ENCODE measurements around the gene CLPSL2. TPM values are rescaled to one million over a fixed set of nuclear protein-coding genes. Genes with fewer than 3 reads are reported as not detected.

Gene CLPSL2
- polyA plus RNA-seq, 1 experiment, result not detected

GRCh38 chr6:35784200-35784599, 7.8 kb downstream of the CLPSL2 start:
- TF ChIP-seq, protein P1, sequence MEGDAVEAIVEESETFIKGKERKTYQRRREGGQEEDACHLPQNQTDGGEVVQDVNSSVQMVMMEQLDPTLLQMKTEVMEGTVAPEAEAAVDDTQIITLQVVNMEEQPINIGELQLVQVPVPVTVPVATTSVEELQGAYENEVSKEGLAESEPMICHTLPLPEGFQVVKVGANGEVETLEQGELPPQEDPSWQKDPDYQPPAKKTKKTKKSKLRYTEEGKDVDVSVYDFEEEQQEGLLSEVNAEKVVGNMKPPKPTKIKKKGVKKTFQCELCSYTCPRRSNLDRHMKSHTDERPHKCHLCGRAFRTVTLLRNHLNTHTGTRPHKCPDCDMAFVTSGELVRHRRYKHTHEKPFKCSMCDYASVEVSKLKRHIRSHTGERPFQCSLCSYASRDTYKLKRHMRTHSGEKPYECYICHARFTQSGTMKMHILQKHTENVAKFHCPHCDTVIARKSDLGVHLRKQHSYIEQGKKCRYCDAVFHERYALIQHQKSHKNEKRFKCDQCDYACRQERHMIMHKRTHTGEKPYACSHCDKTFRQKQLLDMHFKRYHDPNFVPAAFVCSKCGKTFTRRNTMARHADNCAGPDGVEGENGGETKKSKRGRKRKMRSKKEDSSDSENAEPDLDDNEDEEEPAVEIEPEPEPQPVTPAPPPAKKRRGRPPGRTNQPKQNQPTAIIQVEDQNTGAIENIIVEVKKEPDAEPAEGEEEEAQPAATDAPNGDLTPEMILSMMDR (IDR thresholded peaks at IDR 0.05; ENCODE audit: low read depth, low read length), result no peak

GRCh38 chr6:35786272-35786671, 9.9 kb downstream of the CLPSL2 start:
- no peak for DNase-seq (ENCODE audit: low read depth, low spot score)
- TF ChIP-seq, protein P1 (IDR thresholded peaks at IDR 0.05; ENCODE audit: low read depth, low read length), result no peak
- H3K27me3 ChIP-seq (ENCODE audit: control insufficient read depth, insufficient read depth, low read length), result peaks cover 54% of the 10 kb centered on the region
- no peak overlapping the region for H3K27ac ChIP-seq (ENCODE audit: low read depth, low read length)
- CTCF ChIA-PET, result no interaction called here
- no peak overlapping the region for H3K4me3 ChIP-seq (ENCODE audit: low read depth, low read length)
- peaks cover 11% of the 10 kb centered on the region; the same call in 1 of the 2 replicates for H3K9me3 ChIP-seq (ENCODE audit: control insufficient read depth, insufficient read depth, low read length)
- POLR2A ChIA-PET, result interaction anchor here (2.5 kb wide), 1 partner anchor 11 kb away, joined by 20 read pairs; the partner anchor contains the start of gene CLPS

More at GRCh38 chr6:35784200-35784599, 7.8 kb downstream of the CLPSL2 start:
- ChIA-PET CTCF (no interaction called here), POLR2A (interaction anchor here (0.7 kb wide), 1 partner anchor 376 kb away, joined by 10 read pairs; no protein-coding TSS in a partner anchor)
- Histone ChIP-seq H3K9me3 (ENCODE audit: control insufficient read depth, insufficient read depth, low read length) (peaks cover 11% of the 10 kb centered on the region; the same call in 1 of the 2 replicates), H3K4me3 (ENCODE audit: low read depth, low read length) (no peak overlapping the region), H3K27ac (ENCODE audit: low read depth, low read length) (no peak overlapping the region), H3K27me3 (ENCODE audit: control insufficient read depth, insufficient read depth, low read length) (peaks cover 47% of the 10 kb centered on the region)
- DNase-seq (ENCODE audit: low read depth, low spot score), result no peak

DNA sequence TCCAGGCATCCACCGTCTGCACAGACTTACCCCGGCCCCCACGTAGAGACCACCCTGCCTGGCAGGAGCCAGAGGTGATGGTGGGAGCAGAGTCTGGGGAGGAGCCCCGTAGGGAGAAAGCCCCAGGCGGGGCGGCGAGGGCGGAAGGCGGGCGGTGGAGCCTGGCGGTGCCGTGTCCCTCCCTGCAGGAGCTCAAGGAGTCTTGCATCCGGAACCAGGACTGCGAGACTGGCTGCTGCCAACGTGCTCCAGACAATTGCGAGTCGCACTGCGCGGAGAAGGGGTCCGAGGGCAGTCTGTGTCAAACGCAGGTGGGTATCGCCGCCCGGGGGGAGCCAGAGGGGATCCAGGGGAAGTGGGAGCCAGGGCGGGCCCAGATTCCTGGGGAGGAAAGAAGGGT, 10.4 kb downstream of the CLPSL2 start:
- ChIA-PET CTCF (no interaction called here), POLR2A (interaction anchor here (2.5 kb wide), 1 partner anchor 11 kb away, joined by 20 read pairs; the partner anchor contains the start of gene CLPS)
- TF ChIP-seq, protein P1 (IDR thresholded peaks at IDR 0.05; ENCODE audit: low read depth, low read length), result no peak
- no peak for DNase-seq (ENCODE audit: low read depth, low spot score)
- Histone ChIP-seq H3K9me3 (ENCODE audit: control insufficient read depth, insufficient read depth, low read length) (peaks cover 11% of the 10 kb centered on the region; the same call in 1 of the 2 replicates), H3K27ac (ENCODE audit: low read depth, low read length) (no peak overlapping the region), H3K4me3 (ENCODE audit: low read depth, low read length) (no peak overlapping the region), H3K27me3 (ENCODE audit: control insufficient read depth, insufficient read depth, low read length) (peaks cover 54% of the 10 kb centered on the region)

- Histone ChIP-seq H3K27me3 (ENCODE audit: control insufficient read depth, insufficient read depth, low read length) (peaks cover 49% of the 10 kb centered on the region), H3K4me3 (ENCODE audit: low read depth, low read length) (no peak overlapping the region), H3K9me3 (ENCODE audit: control insufficient read depth, insufficient read depth, low read length) (peaks cover 11% of the 10 kb centered on the region; the same call in 1 of the 2 replicates), H3K27ac (ENCODE audit: low read depth, low read length) (no peak overlapping the region)
- DNase-seq (ENCODE audit: low read depth, low spot score), result no peak
- CTCF ChIA-PET, result interaction anchor here (0.5 kb wide), 1 partner anchor 217 kb away, joined by 3 read pairs; no protein-coding TSS in a partner anchor
- TF ChIP-seq, protein P1 (IDR thresholded peaks at IDR 0.05; ENCODE audit: low read depth, low read length), result no peak
- POLR2A ChIA-PET, result interaction anchor here (2.5 kb wide), 1 partner anchor 10 kb away, joined by 20 read pairs; the partner anchor contains the start of gene CLPS
Measured at GRCh38 chr6:35787266-35788218, 11.1 kb downstream of the CLPSL2 start.

Data from AG04450 (cell line).